ENCODE results near the gene KRT86.
"Not testable (repeated sequence)": the region's sequence is repeated elsewhere in the genome, so short reads cannot be mapped to it uniquely, and the experiment has no call there.

The KRT86 gene

DNA sequence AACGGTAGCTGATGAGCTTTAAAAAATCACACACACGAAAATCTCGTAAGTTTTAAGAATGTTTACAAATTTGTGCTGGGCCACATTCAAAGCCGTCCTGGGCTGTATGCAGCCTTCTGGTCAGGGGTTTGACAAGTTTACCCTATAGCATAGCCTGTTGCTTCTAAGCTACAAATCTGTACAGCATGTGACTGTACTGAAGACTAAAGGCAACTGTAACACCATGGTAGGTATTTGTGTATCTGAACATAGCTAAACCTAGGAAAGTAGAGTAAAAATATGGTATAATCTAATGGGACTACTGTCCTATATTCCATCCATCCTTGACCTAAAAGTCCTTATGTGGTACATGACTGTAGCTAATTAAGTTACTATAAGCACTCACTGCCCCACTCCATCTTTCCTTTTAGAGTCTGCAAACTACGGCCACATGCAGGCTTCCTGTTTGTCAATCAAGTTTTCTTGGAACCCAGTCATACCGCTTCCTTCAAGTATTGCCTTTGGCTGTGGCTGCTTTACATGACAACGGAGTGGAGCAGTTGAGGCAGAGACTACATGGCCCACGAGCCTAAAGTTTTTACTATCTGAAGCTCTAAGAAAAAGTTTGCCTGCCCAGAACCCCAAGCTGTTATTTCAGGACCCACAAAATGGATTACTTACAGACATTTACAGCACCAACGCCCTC, 22.9 kb upstream of the KRT86 start:
- DNase-seq (ENCODE audit: low read depth, low spot score), result no peak

DNA sequence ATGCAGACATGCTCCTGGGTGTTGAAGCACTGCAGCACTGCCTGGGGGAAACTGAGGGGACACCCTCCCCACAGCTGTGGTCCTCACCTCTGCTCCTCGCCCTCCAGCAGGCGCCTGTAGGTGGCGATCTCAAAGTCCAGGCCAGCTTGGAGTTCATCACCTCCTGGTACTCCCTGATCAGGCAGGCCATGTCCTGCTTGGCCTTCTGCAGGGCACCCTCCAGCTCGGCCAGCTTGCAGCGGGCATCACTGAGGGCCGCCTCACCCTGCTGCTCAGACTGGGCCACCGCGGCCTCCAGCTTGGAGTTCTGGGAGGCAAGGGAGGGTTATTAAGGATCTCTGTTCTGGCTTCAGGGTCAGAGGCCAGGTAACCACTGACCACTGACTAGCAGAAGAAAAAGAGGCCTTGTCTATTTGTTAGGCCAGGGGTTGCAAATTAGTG, 22.2 kb upstream of the KRT86 start:
- DNase-seq (ENCODE audit: low read depth, low spot score), result not testable (repeated sequence)

DNA sequence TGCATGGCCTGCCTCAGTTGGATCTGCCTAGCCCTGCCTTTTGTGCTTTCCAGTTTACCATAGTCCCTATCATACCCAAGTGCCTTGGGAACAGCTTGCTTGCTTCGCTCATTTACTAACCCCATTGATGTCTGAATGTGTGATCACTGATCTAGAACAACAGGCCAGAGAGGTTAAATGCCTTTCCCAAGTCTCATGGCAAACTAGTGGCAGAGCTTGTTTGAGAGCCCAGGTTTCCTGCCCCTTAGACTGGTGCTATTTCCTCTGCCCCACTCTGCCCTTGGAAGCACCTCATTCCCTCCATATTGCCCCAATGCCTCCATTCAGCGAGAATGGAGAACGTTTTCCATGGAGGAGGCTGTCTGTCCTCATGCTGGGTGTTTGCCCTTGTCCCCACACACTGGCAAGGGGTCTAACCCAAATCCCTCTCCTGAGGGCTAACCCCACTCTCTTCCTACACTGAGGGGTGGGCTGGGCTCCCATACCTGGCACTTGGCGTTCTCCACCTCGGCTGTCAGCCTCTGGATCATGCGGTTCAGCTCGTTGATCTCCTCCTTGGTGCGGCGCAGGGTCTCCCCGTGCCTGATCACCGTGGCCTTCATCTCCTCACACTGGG, 21.6 kb upstream of the KRT86 start:
- no peak for DNase-seq (ENCODE audit: low read depth, low spot score)

DNA sequence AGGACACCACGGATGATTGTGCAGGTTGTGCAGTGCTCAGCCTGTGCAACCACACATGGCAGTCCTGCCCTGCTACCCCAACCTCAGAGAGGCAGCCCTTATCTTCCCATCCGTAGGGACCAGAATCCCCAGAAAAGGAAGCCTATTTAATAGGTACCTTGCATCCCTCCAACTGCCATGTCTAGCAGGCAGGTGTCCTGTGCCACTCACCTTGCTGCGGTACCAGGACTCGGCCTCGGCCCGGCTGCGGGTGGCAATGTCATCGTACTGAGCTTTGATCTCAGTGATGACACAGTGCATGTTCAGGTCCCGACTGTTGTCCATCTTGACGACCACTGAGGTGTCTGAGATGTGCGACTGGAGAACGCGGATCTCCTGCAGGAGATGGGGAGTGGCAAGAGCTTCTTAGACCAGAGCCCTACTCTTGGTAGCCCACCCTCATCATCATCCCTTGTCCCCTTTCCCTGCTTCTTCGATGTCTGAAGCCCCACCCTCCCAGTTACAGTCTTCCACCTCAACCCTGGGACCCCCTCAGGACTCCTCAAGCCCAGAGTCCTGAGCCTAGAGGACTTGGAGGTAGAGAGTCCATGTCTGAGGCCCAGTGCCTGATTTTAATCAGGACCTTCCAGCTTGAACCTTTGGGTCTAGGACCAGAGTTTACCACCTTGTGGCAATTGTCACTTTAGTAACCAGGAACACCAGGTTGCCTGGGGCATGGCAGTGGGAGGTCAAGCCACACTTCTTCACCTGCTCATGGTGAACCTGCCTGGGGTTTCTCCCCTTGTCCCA, 20.9 kb upstream of the KRT86 start:
- DNase-seq (ENCODE audit: low read depth, low spot score), result no peak

DNA sequence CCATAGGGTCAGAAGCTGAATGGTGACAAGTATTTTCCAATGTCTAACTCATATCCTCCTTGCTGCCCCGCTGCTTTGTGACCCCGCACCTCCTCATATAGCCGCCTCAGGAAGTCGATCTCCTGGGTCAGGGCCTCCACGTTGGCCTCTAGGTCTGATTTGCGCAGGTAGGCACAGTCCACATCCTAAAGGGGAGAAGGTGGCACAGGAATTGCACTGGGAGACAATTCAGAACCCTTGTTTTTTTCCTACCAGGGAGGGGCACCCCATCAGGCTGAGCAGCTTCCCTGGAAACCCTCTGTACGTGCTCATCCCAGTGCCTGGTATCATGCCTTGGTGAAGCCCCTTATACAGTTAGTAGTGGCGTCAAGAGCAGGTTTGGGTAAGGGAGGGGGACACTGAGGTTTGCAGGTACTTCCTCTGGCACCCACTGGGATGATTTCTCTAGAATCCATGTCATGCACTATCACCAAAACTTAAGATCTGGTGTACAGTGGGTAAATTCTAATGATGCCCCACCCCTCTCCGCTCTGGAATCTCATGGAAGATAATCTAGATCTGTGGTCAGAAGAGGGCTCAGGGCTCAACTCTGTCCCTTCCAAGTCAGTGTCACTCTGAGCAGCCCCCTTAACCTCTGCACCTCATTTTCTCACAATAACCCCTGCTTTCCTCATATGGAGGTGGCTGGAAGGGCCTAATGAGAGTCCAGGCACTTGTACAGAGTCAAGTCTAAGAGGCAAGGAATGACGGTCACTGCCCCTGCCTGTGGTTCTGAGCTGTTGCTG, 20.1 kb upstream of the KRT86 start:
- no peak for DNase-seq (ENCODE audit: low read depth, low spot score)

DNA sequence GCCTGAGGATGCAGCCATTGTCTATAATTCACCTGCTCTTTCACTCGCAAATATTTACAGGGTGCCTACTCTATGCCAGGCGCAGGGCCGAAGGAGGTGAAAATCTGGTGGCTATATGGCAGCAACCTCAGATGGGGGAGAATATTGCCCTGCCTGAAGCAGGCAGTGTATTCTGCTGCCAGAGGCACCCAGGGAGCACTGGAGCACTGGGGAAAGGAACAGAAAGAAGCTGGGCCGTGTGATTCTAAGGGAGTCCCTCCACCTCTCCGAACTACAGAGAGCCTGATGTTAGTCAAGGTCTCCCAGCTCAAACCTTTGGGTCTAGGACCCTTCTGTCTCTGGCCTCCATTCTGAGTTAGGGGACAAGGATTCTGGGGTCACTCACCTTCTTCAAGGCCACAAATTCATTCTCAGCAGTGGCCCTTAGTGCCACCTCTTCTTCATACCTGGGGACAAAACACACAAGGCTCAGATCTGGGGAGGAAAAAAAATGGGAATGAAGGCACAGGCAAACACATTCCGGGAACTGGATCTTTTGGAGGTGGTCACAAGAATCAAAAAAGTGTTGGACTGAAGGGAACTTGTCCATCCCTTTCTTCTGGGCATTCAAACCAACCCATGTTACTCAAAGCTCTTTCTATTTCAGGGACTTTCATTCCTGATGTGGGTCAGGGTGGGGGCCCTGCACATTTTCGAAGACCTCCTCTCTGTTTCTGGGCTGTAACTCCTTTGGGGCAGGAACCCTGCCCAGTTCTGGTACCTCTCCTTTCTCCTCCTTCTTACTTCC, 19.3 kb upstream of the KRT86 start:
- no peak for DNase-seq (ENCODE audit: low read depth, low spot score)

DNA sequence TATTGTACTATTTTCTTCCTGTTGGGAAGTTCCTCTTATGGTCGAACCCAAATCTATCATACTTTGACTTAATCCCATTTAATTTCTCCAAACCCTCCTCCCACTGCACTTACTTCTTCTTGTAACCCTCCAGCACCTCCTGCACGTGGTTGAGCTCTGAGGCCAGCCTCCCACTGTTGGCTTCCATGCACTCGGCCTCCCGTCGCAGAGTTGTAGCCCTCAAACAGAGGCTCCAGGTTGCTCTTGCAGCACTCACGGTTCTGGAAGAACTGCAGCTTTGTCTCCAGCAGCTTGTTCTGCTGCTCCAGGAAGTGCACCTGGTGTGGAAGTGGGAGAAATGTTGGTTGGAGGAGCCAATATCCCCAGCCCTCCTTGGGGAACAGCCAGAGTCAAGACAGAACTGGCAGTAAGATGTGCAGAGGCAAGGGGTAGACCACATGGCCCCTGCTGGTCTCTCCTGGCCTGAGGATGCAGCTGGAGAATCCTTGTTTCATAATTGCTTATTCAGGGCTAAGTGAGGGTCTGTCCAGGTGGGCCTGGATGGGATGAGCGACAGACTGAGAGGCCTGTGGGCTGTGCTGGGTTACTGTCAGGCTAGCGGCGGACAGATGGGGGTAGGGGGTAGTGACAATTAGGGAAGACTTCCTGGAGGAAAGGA, 18.4 kb upstream of the KRT86 start:
- no peak for DNase-seq (ENCODE audit: low read depth, low spot score)

DNA sequence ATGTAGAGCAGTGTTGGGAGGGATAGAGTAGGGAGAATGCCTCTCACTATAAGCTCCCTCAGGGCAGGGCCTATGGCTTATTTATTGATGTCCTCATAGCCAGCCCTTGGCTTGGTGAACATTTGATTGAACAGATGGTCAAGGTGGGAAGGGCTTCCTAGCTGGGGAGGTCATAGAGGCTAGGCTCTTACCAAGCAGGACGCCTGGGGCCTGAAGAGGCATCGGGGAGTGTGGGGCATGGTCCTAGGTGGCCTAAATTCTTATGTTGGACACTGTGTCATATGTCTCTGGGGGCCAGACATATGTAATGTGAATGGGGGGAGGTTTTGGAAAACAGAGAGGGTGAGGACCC, 17.9 kb upstream of the KRT86 start:
- DNase-seq (ENCODE audit: low read depth, low spot score), result no peak

DNA sequence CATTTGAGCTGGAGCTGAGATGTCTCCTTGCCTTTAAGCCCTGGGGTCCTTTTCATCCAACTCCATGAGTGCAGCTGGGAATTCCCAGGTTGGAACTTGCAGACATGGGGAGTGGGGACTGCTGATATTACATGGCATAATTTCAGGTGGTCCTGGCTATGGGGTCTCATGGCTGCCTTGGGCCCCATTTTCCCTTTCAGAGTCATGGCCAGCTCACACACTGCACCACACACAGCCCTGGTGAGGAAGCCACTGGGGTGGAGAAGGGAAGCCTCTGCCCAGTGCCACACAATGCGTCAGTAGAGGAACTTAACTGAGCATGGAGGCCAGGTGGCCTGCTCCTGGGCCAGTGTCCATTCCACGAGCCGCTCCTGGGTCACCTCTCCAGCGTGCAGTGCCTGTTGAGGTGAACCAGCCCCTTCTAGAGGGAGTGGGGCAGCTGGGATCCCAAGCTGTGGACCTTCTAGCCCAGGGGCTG, 17.3 kb upstream of the KRT86 start:
- DNase-seq (ENCODE audit: low read depth, low spot score), result no peak

DNA sequence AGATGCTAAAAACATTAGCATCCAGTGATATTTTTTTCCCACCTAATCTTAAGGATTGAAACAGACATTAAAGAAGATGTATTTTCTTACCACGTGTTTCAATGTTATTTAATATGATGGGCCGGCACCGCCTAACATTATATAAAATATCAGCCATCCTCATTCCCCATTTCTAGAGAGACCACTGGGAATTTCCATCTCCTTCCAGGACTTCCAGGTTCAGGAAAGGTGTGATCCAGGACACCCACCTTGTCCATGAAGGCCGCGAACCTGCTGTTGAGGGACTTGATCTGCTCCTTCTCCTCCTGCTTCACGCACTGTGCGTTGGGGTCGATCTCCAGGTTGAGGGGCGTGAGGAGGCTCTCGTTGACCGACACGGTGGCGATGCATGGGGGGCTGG, 16.5 kb upstream of the KRT86 start:
- DNase-seq (ENCODE audit: low read depth, low spot score), result not testable (repeated sequence)

DNA sequence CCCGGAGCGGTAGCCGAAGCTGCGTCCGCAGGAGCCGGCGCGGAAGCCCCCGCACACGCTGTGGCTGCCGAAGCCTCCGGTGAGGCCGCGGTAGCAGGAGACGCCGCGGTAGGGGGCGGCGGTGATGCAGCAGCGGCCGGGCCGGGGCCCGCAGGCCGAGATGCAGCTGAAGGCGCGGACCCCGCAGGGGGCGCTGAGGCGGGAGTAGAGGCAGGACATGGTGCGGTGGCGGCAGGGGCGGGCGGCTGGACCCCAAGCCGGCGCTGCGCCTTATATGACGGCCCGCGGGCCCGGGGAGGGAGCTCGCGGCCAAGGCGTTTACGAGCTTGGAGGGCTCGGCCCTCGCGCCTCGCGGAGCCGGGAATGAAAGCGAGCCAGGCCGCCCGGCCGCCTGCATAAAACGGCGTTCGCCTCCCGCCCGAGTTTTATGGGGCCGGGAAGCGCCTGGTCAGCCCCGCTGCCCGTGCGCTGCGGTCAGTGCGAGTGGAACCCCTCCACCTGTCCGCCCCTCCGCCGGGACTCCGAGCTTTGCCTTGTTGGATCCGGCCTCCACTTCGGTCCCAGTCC, 16.0 kb upstream of the KRT86 start:
- no peak for DNase-seq (ENCODE audit: low read depth, low spot score)

DNA sequence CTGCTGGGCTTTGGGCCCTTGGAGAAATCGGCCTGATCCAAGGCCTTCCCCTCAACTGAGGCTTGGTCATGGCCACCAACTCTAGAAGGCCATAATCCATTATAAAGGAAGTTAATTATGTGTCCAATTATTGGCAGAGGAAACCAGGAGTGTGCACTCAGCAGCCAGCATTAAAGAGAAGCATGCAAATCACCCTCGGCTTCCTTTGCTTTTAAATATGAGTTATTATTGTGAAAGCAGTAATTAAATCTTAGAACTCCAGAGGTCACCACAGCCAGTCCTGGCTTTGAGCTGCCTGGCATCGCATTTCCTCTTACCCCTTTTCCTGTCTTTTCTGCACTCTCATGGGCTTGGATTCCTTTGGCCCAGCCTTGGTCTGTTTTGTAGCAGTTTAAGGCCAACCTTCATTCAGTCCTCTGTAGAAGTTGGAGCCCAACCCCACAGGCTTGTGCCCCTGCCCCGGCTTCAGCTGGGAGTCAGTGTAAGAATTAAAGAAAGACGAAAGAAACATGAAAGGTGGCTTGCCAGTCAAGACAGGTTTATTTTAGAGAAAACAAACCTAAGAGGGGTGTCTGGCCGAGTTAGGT, 14.7 kb upstream of the KRT86 start:
- DNase-seq (ENCODE audit: low read depth, low spot score), result no peak

DNA sequence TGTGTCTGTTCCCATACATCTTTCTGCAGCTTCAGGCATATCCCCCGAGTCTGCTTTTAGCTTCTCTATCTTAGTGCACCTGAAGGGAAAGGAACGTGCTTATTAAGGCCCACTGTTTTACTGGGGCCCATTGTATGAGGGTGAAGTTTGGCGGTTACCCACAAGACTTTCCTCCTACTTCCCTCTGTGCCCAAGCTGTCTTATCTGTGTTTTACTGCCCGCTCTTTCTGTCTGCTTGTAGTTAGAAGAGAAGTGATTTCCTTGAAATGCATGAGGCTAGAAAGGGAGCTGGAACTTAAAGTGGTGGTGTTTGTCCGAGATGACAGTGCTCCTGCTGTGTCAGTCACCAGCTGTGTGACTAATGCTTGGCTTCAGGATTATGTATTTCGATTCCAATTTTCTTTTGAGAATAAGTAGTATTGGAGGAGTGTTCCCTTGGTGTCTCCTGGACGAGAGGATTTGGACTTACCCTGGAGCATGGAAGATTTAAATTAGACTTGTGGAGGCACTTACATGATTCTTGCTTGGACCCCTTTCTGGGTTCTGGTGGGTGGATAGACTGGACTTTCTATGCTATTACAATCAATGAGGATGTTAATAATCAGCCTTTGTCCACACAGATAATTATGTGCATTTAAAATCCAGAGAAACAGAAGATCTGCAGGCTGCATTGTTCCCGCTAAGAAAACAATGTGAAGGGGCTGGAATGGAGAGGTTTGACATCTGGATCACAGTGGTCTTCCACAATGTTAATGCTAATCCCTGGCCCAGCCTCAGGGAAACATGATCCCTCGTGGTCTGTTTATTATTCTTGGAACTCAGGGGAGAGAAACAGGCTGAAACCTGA, 13.9 kb upstream of the KRT86 start:
- no peak for DNase-seq (ENCODE audit: low read depth, low spot score)

DNA sequence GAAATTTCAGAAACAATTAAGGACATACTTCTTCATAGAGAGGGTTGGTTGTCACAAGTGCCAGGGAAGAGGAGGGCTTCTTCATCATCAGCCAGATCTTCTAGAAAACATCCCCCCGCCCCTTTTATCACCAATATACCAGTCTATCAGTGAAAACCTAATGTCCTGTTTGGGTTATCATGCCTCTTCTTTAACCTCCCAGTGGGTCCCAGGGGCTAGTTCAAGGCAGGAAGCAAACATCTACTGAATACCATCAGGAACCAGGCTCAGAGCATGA, 13.3 kb upstream of the KRT86 start:
- DNase-seq (ENCODE audit: low read depth, low spot score), result no peak

DNA sequence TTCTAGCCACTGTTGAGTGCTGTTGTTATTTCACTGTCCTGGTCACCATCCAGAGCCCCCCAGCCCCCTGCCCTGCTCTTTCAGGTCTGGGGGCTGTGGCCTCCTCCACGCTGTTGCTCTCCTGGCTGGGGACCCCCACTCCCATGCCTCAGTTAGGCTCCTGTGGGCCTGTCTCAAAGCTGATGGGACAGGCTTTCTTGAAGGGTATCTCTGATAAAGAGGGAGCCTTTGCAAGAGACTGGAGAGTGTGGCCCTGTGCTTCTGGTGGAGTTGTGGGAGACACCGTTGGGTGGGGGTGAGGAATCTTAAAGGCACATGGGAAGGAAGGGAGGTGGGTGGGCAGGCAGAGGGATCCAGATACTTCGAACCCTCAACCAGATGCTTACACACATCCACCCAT, 12.2 kb upstream of the KRT86 start:
- no peak for DNase-seq (ENCODE audit: low read depth, low spot score)

DNA sequence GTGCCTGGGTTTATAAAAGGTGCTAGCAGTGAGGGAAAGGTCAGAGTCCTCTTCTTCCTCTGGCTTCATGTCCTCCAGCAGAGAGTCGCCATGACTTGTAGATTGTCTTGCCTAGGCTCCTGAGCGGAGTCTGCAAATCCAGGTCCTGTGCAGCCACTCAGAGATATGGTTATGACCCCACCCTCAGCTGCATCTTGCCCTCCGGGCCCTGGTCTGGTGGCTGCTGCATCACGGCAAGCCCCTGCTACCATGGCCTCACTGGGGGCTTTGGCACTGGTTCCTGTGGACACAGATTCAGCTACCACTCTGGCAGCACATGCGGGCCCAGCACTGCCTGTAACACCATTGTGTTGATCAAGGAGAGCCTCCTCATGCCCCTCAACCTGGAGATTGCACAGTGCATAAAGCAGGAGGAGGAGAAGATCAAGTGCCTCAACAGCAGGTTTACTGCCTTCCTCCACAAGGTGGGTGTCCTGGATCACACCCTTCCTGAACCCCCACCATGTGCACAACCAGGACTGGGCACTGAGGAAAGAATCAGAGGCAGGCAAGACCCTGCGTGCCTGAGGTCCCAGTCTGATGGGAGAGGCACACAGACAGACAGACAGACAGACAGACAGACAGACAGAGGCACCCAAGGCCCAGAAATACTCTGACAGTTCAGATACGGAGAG, 10.5 kb upstream of the KRT86 start:
- no peak for DNase-seq (ENCODE audit: low read depth, low spot score)

DNA sequence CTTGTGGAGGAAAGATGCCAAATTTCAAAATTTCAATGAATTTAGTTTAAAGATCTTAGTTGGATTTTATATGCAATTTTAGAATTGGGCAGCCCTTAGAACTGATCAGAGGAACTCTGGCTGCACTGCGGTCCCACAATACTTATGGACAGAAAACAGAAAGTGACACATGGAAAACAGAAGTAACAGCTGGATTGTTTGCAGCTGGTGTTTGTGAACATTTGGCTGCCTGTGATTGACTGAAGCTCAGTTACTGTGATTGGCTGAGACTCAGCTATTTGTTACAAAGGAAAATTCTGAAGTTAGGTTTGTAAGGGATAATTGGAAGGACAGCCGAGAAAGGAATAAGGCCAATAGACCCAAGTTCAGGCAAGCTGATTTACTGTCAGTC, 10.0 kb upstream of the KRT86 start:
- no peak for DNase-seq (ENCODE audit: low read depth, low spot score)

DNA sequence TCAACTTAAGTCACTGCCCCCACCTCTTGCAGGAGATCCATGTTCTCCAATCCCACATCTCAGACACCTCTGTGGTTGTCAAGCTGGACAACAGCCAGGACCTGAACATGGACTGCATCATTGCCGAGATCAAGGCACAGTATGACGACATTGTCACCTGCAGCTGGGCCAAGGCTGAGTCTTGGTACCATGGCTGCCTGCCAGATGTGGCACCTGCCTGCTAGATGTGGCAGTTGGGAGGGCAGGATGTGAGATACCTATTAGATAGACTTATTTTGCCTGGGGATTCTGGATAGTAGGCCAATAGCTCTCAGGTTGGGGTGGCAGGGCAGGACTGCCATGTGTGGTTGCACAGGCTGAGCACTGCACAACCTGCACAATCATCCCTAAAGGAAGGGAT, 7.9 kb upstream of the KRT86 start:
- no peak for DNase-seq (ENCODE audit: low read depth, low spot score)

DNA sequence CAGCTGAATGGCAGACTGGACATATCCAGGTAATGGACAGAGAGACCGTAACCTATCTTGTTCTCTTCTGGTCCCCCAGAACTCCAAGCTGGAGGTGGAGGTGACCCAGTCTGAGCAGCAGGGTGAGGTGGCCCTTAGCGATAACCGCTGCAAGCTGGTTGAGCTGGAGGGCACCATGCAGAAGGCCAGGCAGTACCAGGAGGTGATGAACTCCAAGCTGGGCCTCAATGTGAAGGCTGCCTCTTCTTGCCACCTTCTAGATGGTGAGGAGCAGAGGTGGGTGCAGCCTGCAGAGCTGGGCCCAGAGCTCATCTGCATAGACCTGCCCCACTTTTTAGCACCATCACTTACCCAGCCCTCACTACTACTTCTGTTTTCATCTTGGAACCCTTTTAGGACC, 7.2 kb upstream of the KRT86 start:
- DNase-seq (ENCODE audit: low read depth, low spot score), result no peak
